CD14-positive monocyte (primary cell): ENCODE results near the gene DAB2. TPM values are rescaled to one million over a fixed set of nuclear protein-coding genes. Genes with fewer than 3 reads are reported as not detected.

Experiments used
- DNase-seq, 3 donors: peaks; one replicate each; pipeline ENCODE4 v3.0.0-alpha.2; 2011 to 2022
- H2AFZ ChIP-seq: 2 replicates; pipeline ENCODE4 v1.6.0; 2012; ENCODE audit warnings: mild to moderate bottlenecking, low read depth, low read length, inconsistent platforms; ENCODE audit not compliant: insufficient read depth, poor library complexity, severe bottlenecking
- H3K27ac ChIP-seq, 2 donors: 1 replicate in 1 of 2; 2 replicates in 1 of 2; pipeline ENCODE4 v1.5.1; 2012 to 2013; ENCODE audit warnings: low read length in 2 of 2, control low read depth in 1 of 2, inconsistent platforms in 1 of 2, low read depth in 1 of 2, mild to moderate bottlenecking in 1 of 2
- H3K27me3 ChIP-seq, 2 donors: one replicate each; pipeline versions ENCODE4 v1.6.0 to v1.6.1; 2011 to 2013; ENCODE audit warnings: low read length in 2 of 2; ENCODE audit not compliant: control insufficient read depth in 2 of 2, insufficient read depth in 2 of 2
- H3K36me3 ChIP-seq, 2 donors: replicated peaks in 1 of 2; 1 replicate in 1 of 2; 2 replicates in 1 of 2; pipeline versions ENCODE4 v1.5.1 to v1.6.1; 2012 to 2013; ENCODE audit warnings: low read length in 2 of 2, control low read depth in 1 of 2, inconsistent platforms in 1 of 2, mild to moderate bottlenecking in 1 of 2; ENCODE audit not compliant: insufficient read depth in 2 of 2, control insufficient read depth in 1 of 2
- H3K4me1 ChIP-seq, 2 donors: 1 replicate in 1 of 2; 2 replicates in 1 of 2; pipeline versions ENCODE4 v1.5.1 to v1.6.1; 2012 to 2013; ENCODE audit warnings: low read length in 2 of 2, control low read depth in 1 of 2, inconsistent platforms in 1 of 2, mild to moderate bottlenecking in 1 of 2, moderate library complexity in 1 of 2; ENCODE audit not compliant: insufficient read depth in 2 of 2, control insufficient read depth in 1 of 2
- H3K4me2 ChIP-seq: replicated peaks from 2 replicates; pipeline ENCODE3; 2012; ENCODE audit warnings: low read length, moderate library complexity, mild to moderate bottlenecking; ENCODE audit not compliant: poor library complexity, severe bottlenecking; ENCODE audit errors: extremely low read depth
- H3K4me3 ChIP-seq, 3 experiments: fragments of 200-600 bp in 1 of 3; sonication (generic) in 1 of 3; replicated peaks in 1 of 3; 1 replicate in 2 of 3; 2 replicates in 1 of 3; pipeline ENCODE4 v1.5.1; 2011 to 2013; ENCODE audit warnings: low read length in 3 of 3, mild to moderate bottlenecking in 3 of 3, control low read depth in 2 of 3, low read depth in 2 of 3, inconsistent platforms in 1 of 3, moderate library complexity in 1 of 3
- H3K79me2 ChIP-seq: 2 replicates; pipeline ENCODE4 v1.6.0; 2012; ENCODE audit warnings: mild to moderate bottlenecking, control low read depth, inconsistent platforms, low read length, moderate library complexity; ENCODE audit not compliant: insufficient read depth
- H3K9ac ChIP-seq: 2 replicates; pipeline ENCODE4 v1.6.0; 2017; ENCODE audit warnings: low read length, mild to moderate bottlenecking; ENCODE audit not compliant: insufficient read depth, poor library complexity, severe bottlenecking
- H3K9me3 ChIP-seq, 2 donors: replicated peaks in 1 of 2; 1 replicate in 1 of 2; 2 replicates in 1 of 2; pipeline versions ENCODE4 v1.5.1 to v1.6.1; 2012 to 2013; ENCODE audit warnings: low read length in 2 of 2, control low read depth in 1 of 2; ENCODE audit not compliant: control insufficient read depth in 1 of 2, insufficient read depth in 1 of 2
- H4K20me1 ChIP-seq: 2 replicates; pipeline ENCODE4 v1.6.0; 2012; ENCODE audit warnings: mild to moderate bottlenecking, low read length, control low read depth, moderate library complexity; ENCODE audit not compliant: insufficient read depth
- H3K27ac Mint-ChIP-seq, 7 donors: one replicate each; pipeline ENCODE4 v1.8.0; 2020; ENCODE audit warnings: mild to moderate bottlenecking in 7 of 7, mixed read lengths in 7 of 7, moderate library complexity in 6 of 7, inconsistent platforms in 2 of 7
- H3K27me3 Mint-ChIP-seq, 3 donors: one replicate each; pipeline ENCODE4 v1.8.0; 2021 to 2022; ENCODE audit warnings: low read depth in 3 of 3, mild to moderate bottlenecking in 3 of 3, mixed read lengths in 3 of 3, moderate library complexity in 3 of 3, inconsistent platforms in 1 of 3
- H3K36me3 Mint-ChIP-seq, 2 donors: one replicate each; pipeline ENCODE4 v1.8.0; 2020; ENCODE audit warnings: mixed read lengths in 2 of 2, inconsistent platforms in 1 of 2, mild to moderate bottlenecking in 1 of 2
- H3K4me1 Mint-ChIP-seq: one replicate; pipeline ENCODE4 v1.8.0; 2020; ENCODE audit warnings: mild to moderate bottlenecking, mixed read lengths
- H3K4me3 Mint-ChIP-seq, 2 donors: one replicate each; pipeline ENCODE4 v1.8.0; 2020; ENCODE audit warnings: mild to moderate bottlenecking in 2 of 2, mixed read lengths in 2 of 2, moderate library complexity in 1 of 2
- H3K9me3 Mint-ChIP-seq, 7 donors: one replicate each; pipeline ENCODE4 v1.8.0; 2020 to 2022; ENCODE audit warnings: mixed read lengths in 7 of 7, mild to moderate bottlenecking in 6 of 7, moderate library complexity in 6 of 7, inconsistent platforms in 2 of 7
- CTCF ChIP-seq: fragments of 200-600 bp; IDR thresholded peaks from one replicate; pipeline ENCODE4 v1.8.0; 2022; ENCODE audit warnings: antibody characterized with exemption, mild to moderate bottlenecking
- WGBS: methylation state at CpG from one replicate; pipeline ENCODE4 v1.1.5; 2013; ENCODE audit warnings: missing lambda C conversion rate; ENCODE audit not compliant: insufficient coverage; 5-methylcytosine and 5-hydroxymethylcytosine counted together
- intact Hi-C, 2 donors: fragments of 100-400 bp; cut with micrococcal nuclease; formaldehyde crosslinking; loops; one replicate each; pipeline versions ENCODE4 v1.15.0 to v1.15.1; 2023
- polyA plus RNA-seq, 3 donors: library from polyadenylated mRNA; depleted of rRNA in 1 of 3; unstranded in 2 of 3; stranded (reverse) in 1 of 3; fragments of 300-500 nt in 2 of 3; fragments of >200 nt in 1 of 3; fragmentation: Illumina TruSeq in 2 of 3; gene quantifications; 1 replicate in 2 of 3; 2 replicates in 1 of 3; pipeline ENCODE4 v1.2.3, GENCODE V29; 2012 to 2021

DAB2 gene
- polyA plus RNA-seq, 3 donors, result 0.98 to 4.8 (median 3.0) TPM

GRCh38 chr5:39448506-39449128 is 23.8 kb upstream of the DAB2 start:
- Mint-ChIP-seq H3K36me3 (no peaks in the 10 kb centered on the region), H3K27me3 (peaks cover 0 to 2% (median 0%) of the 10 kb centered on the region in 3 donors), H3K27ac (no peak overlapping the region), H3K4me1 (peaks cover 2% of the 10 kb centered on the region), H3K9me3 (no peaks in the 10 kb centered on the region), H3K4me3 (no peak overlapping the region)
- over 99% methylated on average over 11 of the region's 13 CpGs for WGBS
- Histone ChIP-seq H3K9me3 (no peaks in the 10 kb centered on the region), H3K4me1 (no peaks in the 10 kb centered on the region), H3K4me2 (no peak overlapping the region), H3K27me3 (no peaks in the 10 kb centered on the region), H4K20me1 (no peaks in the 10 kb centered on the region), H3K79me2 (no peaks in the 10 kb centered on the region), H2AFZ (no peak overlapping the region), H3K27ac (no peak overlapping the region), H3K4me3 (no peak overlapping the region), H3K36me3 (no peaks in the 10 kb centered on the region), H3K9ac (no peak overlapping the region)
- intact Hi-C loops, result loop anchor here in 1 of 2 donors (10.0 kb wide), 1 partner anchor 56 kb away; no protein-coding TSS in a partner anchor
- no peak for DNase-seq
- TF ChIP-seq CTCF, result no peak

- no peak for TF ChIP-seq CTCF
- Mint-ChIP-seq H3K9me3 (no peaks in the 10 kb centered on the region), H3K27me3 (peaks cover 0 to 2% (median 0%) of the 10 kb centered on the region in 3 donors), H3K4me1 (peaks cover 1% of the 10 kb centered on the region), H3K4me3 (no peak overlapping the region), H3K36me3 (no peaks in the 10 kb centered on the region), H3K27ac (no peak overlapping the region)
- intact Hi-C loops, result loop anchor here in 1 of 2 donors (10.0 kb wide), 1 partner anchor 57 kb away; no protein-coding TSS in a partner anchor
- Histone ChIP-seq H3K4me3 (no peak overlapping the region), H3K4me2 (no peak overlapping the region), H3K9ac (no peak overlapping the region), H3K36me3 (no peaks in the 10 kb centered on the region), H2AFZ (no peak overlapping the region), H3K27ac (no peak overlapping the region), H3K79me2 (no peaks in the 10 kb centered on the region), H4K20me1 (no peaks in the 10 kb centered on the region), H3K4me1 (no peaks in the 10 kb centered on the region), H3K9me3 (no peaks in the 10 kb centered on the region), H3K27me3 (no peaks in the 10 kb centered on the region)
- WGBS, result 97% methylated on average over 10 of the region's 12 CpGs
- no peak for DNase-seq
These were observed 23.2 kb upstream of the DAB2 start for GRCh38 chr5:39447968-39448367.
